SK-N-SH (cell line): Measurements from ENCODE around the gene CDC27. TPM values are rescaled to one million over a fixed set of nuclear protein-coding genes. Genes with fewer than 3 reads are reported as not detected.

Experiments
- CTCF ChIA-PET: fragments of 300-600, 350-600 bp; formaldehyde crosslinking; extraction: SDS; loops from one replicate; lab custom pipeline; 2021; lab: Yijun Ruan, JAX
- POLR2A ChIA-PET: fragments of 350-600 bp; sonication (Branson Sonifier 250); formaldehyde crosslinking; extraction: SDS; loops from one replicate; lab custom pipeline; 2020; ENCODE audit warnings: antibody characterized with exemption, inconsistent platforms; lab: Yijun Ruan, JAX
- DNase-seq: peaks from one replicate; pipeline ENCODE4 v3.0.0; 2012
- H2AFZ ChIP-seq: fragments of 200-600 bp; sonication (generic); 2 replicates; pipeline ENCODE4 v1.8.1; 2016; ENCODE audit warnings: antibody characterized with exemption, mild to moderate bottlenecking, low read depth
- H3F3A ChIP-seq: fragments of 200-600 bp; sonication (generic); replicated peaks from 2 replicates; pipeline ENCODE3; 2016; ENCODE audit warnings: antibody characterized with exemption, mild to moderate bottlenecking; ENCODE audit not compliant: insufficient read depth
- H3K27ac ChIP-seq, 2 experiments: fragments of 200-500 bp in 1 of 2; fragments of 200-600 bp in 1 of 2; sonication (Bioruptor generic) in 1 of 2; sonication (generic), shearing (Covaris generic) in 1 of 2; 2 replicates each; pipeline versions ENCODE4 v1.5.1 to v1.6.1; 2014 to 2016; ENCODE audit warnings: low read depth in 2 of 2, inconsistent platforms in 1 of 2, low read length in 1 of 2, mild to moderate bottlenecking in 1 of 2, mixed read lengths in 1 of 2
- H3K27me3 ChIP-seq: fragments of 200-600 bp; sonication (generic), shearing (Covaris generic); 2 replicates; pipeline ENCODE4 v1.6.1; 2016; ENCODE audit warnings: mixed run types; ENCODE audit not compliant: insufficient read depth
- H3K36me3 ChIP-seq, 2 experiments: fragments of 200-500 bp in 1 of 2; fragments of 200-600 bp in 1 of 2; sonication (Bioruptor generic) in 1 of 2; sonication (generic) in 1 of 2; replicated peaks in 1 of 2; 2 replicates each; pipeline versions ENCODE3 to v1.5.1; 2014 to 2016; ENCODE audit warnings: low read length in 1 of 2, mild to moderate bottlenecking in 1 of 2; ENCODE audit not compliant: insufficient read depth in 2 of 2, control insufficient read depth in 1 of 2
- H3K4me1 ChIP-seq, 2 experiments: fragments of 200-500 bp in 1 of 2; fragments of 200-600 bp in 1 of 2; sonication (Bioruptor generic) in 1 of 2; sonication (generic), shearing (Covaris generic) in 1 of 2; 2 replicates each; pipeline versions ENCODE4 v1.5.1 to v1.6.1; 2014 to 2016; ENCODE audit warnings: low read depth in 1 of 2, low read length in 1 of 2, mixed run types in 1 of 2; ENCODE audit not compliant: insufficient read depth in 2 of 2, control insufficient read depth in 1 of 2
- H3K4me2 ChIP-seq: fragments of 200-600 bp; sonication (generic), shearing (Covaris generic); 2 replicates; pipeline ENCODE4 v1.6.1; 2017; ENCODE audit warnings: mixed run types
- H3K4me3 ChIP-seq, 2 experiments: fragments of 200-500 bp in 1 of 2; fragments of 200-600 bp in 1 of 2; sonication (Bioruptor generic) in 1 of 2; sonication (generic), shearing (Covaris generic) in 1 of 2; 2 replicates each; pipeline versions ENCODE4 v1.5.1 to v1.8.1; 2014 to 2016; ENCODE audit warnings: low read depth in 2 of 2, inconsistent platforms in 1 of 2, low read length in 1 of 2, mild to moderate bottlenecking in 1 of 2, mixed read lengths in 1 of 2, moderate library complexity in 1 of 2
- H3K79me2 ChIP-seq: fragments of 200-600 bp; sonication (generic); 2 replicates; pipeline ENCODE4 v1.8.1; 2017; ENCODE audit warnings: mild to moderate bottlenecking; ENCODE audit not compliant: insufficient read depth
- H3K9ac ChIP-seq: fragments of 200-600 bp; sonication (generic); 2 replicates; pipeline ENCODE4 v1.6.1; 2017; ENCODE audit warnings: mixed run types
- H3K9me2 ChIP-seq: fragments of 200-600 bp; sonication (generic); 2 replicates; pipeline ENCODE4 v1.6.1; 2017; ENCODE audit warnings: mixed run types
- H3K9me3 ChIP-seq: fragments of 200-600 bp; sonication (generic); 2 replicates; pipeline ENCODE4 v1.6.1; 2017; ENCODE audit warnings: mixed run types, mild to moderate bottlenecking, moderate library complexity
- H4K20me1 ChIP-seq: fragments of 200-600 bp; sonication (generic); 2 replicates; pipeline ENCODE4 v1.6.1; 2017; ENCODE audit warnings: mild to moderate bottlenecking, mixed run types; ENCODE audit not compliant: insufficient read depth
- CTCF ChIP-seq: fragments of 200-600 bp; sonication (generic); IDR thresholded peaks from 2 replicates; pipeline ENCODE4 v1.6.1; 2017; ENCODE audit warnings: antibody characterized with exemption, mild to moderate bottlenecking, moderate library complexity
- GABPA ChIP-seq: IDR thresholded peaks from 2 replicates; pipeline ENCODE4 v1.4.0; 2012; ENCODE audit warnings: low read depth, mild to moderate bottlenecking
- GATA2 ChIP-seq: sonication (generic); formaldehyde crosslinking; IDR thresholded peaks from 2 replicates; pipeline ENCODE4 v1.5.0; 2020; ENCODE audit warnings: mild to moderate bottlenecking, missing genetic modification reagents
- MAX ChIP-seq: IDR thresholded peaks from 2 replicates; pipeline ENCODE4 v1.4.0; 2012; ENCODE audit warnings: low read depth
- MXI1 ChIP-seq: IDR thresholded peaks from 2 replicates; pipeline ENCODE4 v1.6.1; 2012; ENCODE audit warnings: mild to moderate bottlenecking, low read depth, low read length, improper control_type of control experiment
- NRF1 ChIP-seq: IDR thresholded peaks from 2 replicates; pipeline ENCODE4 v1.6.1; 2012; ENCODE audit warnings: low read depth, mild to moderate bottlenecking, low read length
- PBX3 ChIP-seq: IDR thresholded peaks from 2 replicates; pipeline ENCODE4; 2012
- POLR2AphosphoS5 ChIP-seq: IDR thresholded peaks from 2 replicates; pipeline ENCODE4 v1.6.1; 2012; ENCODE audit warnings: low read depth, low read length
- RCOR1 ChIP-seq: fragments of 150-350 bp; IDR thresholded peaks from 2 replicates; pipeline ENCODE4 v1.6.1; 2017; ENCODE audit warnings: antibody characterized with exemption, low read length
- RXRA ChIP-seq: IDR thresholded peaks from 2 replicates; pipeline ENCODE4 v1.4.0; 2012; ENCODE audit warnings: low read depth, mild to moderate bottlenecking, borderline replicate concordance
- SMC3 ChIP-seq: IDR thresholded peaks from 2 replicates; pipeline ENCODE4 v1.6.1; 2012; ENCODE audit warnings: low read depth, low read length, improper control_type of control experiment
- TAF1 ChIP-seq: IDR thresholded peaks from 2 replicates; pipeline ENCODE4 v1.6.1; 2012; ENCODE audit warnings: low read depth, mild to moderate bottlenecking, low read length, moderate library complexity, borderline replicate concordance
- TEAD4 ChIP-seq: IDR thresholded peaks from 2 replicates; pipeline ENCODE4 v1.4.0; 2012; ENCODE audit warnings: mild to moderate bottlenecking, borderline replicate concordance; ENCODE audit not compliant: insufficient read depth
- USF2 ChIP-seq: fragments of 150-350 bp; IDR thresholded peaks from 2 replicates; pipeline ENCODE4 v1.6.1; 2017; ENCODE audit warnings: antibody characterized with exemption, low read length, low read depth, borderline replicate concordance
- YY1 ChIP-seq: IDR thresholded peaks from 2 replicates; pipeline ENCODE4 v1.4.0; 2012; ENCODE audit warnings: low read depth, mild to moderate bottlenecking
- WGBS: methylation state at CpG from one replicate; pipeline ENCODE4 v1.1.6; 2017; ENCODE audit warnings: low lambda C conversion rate; 5-methylcytosine and 5-hydroxymethylcytosine counted together
- polyA plus RNA-seq, 3 experiments: library from polyadenylated mRNA; depleted of rRNA; stranded (reverse); fragments of >200 nt; gene quantifications; 2 replicates each; pipeline ENCODE4 v1.2.3, GENCODE V29; 2012
- TF ChIP-seq, protein P1 (sequence below): IDR thresholded peaks from 2 replicates; pipeline ENCODE4 v1.6.1; 2012; ENCODE audit warnings: mild to moderate bottlenecking, low read depth, low read length, moderate library complexity

CDC27 gene
- polyA plus RNA-seq, 1 of the 3 experiments (the other 2 are of a cell fraction), result 44.3 TPM

- Histone ChIP-seq H3K27me3 (no peaks in the 10 kb centered on the region), H3K9me3 (no peaks in the 10 kb centered on the region), H3K36me3 (peaks cover 8 to 13% of the 10 kb centered on the region in 2 experiments), H3K4me1 (peaks cover 0 to 25% of the 10 kb centered on the region in 2 experiments; a peak in 3 of 4 replicates), H4K20me1 (peaks cover 30% of the 10 kb centered on the region), H3K27ac (no peak overlapping the region), H2AFZ (peak overlapping the region; percentile 99; the same call in 1 of the 2 replicates), H3F3A (peaks cover 10% of the 10 kb centered on the region), H3K4me2 (no peak overlapping the region), H3K9ac (no peak overlapping the region), H3K4me3 (no peak overlapping the region), H3K9me2 (no peaks in the 10 kb centered on the region), H3K79me2 (peaks cover 39% of the 10 kb centered on the region)
- WGBS, result 90% methylated on average over 4 of the region's 4 CpGs
- ChIA-PET CTCF (interaction anchor here (1.0 to 1.8 kb wide), 3 partner anchors 10 to 125 kb away, joined by 3 to 6 read pairs (median 4); no protein-coding TSS in a partner anchor), POLR2A (no interaction called here)
- DNase-seq, result no peak
- TF ChIP-seq PBX3 (no peak), YY1 (no peak), TEAD4 (no peak), CTCF (no peak), RCOR1 (no peak), MXI1 (no peak), USF2 (no peak), RXRA (no peak), POLR2AphosphoS5 (no peak), GABPA (no peak), MAX (no peak), SMC3 (no peak), GATA2 (no peak), TAF1 (no peak), NRF1 (no peak)
- TF ChIP-seq, protein P1, sequence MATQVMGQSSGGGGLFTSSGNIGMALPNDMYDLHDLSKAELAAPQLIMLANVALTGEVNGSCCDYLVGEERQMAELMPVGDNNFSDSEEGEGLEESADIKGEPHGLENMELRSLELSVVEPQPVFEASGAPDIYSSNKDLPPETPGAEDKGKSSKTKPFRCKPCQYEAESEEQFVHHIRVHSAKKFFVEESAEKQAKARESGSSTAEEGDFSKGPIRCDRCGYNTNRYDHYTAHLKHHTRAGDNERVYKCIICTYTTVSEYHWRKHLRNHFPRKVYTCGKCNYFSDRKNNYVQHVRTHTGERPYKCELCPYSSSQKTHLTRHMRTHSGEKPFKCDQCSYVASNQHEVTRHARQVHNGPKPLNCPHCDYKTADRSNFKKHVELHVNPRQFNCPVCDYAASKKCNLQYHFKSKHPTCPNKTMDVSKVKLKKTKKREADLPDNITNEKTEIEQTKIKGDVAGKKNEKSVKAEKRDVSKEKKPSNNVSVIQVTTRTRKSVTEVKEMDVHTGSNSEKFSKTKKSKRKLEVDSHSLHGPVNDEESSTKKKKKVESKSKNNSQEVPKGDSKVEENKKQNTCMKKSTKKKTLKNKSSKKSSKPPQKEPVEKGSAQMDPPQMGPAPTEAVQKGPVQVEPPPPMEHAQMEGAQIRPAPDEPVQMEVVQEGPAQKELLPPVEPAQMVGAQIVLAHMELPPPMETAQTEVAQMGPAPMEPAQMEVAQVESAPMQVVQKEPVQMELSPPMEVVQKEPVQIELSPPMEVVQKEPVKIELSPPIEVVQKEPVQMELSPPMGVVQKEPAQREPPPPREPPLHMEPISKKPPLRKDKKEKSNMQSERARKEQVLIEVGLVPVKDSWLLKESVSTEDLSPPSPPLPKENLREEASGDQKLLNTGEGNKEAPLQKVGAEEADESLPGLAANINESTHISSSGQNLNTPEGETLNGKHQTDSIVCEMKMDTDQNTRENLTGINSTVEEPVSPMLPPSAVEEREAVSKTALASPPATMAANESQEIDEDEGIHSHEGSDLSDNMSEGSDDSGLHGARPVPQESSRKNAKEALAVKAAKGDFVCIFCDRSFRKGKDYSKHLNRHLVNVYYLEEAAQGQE, result no peak
Measured at GRCh38 chr17:47190243-47190642, 1.1 kb upstream of the CDC27 start.
